GM12873 (cell line): ENCODE data around the gene BEND5.

Source experiments
- TF ChIP-seq, protein P1 (sequence below): IDR thresholded peaks from 2 replicates; pipeline ENCODE4 v1.5.1; 2012; ENCODE audit warnings: low read depth, mild to moderate bottlenecking, moderate library complexity, low read length, control low read depth; ENCODE audit not compliant: insufficient read depth; ENCODE audit errors: missing control alignments

The BEND5 gene

DNA sequence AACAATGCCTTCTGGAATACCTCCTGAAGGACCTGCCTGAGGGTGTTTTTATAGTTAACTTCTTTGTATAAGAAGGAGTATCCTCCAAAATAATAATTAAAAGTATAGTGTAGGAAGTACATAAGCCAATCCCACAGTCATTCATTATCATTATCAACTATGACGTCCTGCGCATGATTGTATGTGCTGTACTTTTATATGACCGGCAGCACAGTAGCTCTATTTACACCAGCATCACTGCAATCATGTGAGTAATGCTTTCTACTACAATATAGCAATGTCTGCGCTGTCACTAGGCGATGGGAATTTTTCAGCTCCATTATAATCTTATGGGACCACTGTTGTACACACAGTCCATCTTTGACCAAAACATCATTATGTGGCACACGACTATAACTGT lies 72.0 kb downstream of the BEND5 start:
- TF ChIP-seq, protein P1, sequence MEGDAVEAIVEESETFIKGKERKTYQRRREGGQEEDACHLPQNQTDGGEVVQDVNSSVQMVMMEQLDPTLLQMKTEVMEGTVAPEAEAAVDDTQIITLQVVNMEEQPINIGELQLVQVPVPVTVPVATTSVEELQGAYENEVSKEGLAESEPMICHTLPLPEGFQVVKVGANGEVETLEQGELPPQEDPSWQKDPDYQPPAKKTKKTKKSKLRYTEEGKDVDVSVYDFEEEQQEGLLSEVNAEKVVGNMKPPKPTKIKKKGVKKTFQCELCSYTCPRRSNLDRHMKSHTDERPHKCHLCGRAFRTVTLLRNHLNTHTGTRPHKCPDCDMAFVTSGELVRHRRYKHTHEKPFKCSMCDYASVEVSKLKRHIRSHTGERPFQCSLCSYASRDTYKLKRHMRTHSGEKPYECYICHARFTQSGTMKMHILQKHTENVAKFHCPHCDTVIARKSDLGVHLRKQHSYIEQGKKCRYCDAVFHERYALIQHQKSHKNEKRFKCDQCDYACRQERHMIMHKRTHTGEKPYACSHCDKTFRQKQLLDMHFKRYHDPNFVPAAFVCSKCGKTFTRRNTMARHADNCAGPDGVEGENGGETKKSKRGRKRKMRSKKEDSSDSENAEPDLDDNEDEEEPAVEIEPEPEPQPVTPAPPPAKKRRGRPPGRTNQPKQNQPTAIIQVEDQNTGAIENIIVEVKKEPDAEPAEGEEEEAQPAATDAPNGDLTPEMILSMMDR = no peak

DNA sequence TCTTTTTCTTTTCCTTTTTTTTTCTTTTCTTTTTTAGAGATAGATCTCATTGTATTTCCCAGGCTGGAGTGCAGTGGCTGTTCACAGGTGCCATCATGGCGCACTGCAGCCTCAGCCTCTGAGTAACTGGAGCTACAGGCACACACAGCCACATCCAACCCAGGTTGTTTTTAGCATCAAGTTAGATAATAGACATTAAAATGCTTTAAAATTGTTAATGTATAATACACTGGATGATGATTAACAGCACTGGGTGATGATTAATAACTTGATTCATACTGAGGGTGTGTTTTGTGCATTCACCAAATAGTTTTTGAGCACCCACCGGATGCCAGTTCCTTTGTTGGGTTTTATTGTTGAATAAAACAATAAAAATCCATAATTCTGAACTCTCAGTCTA lies 75.2 kb downstream of the BEND5 start:
- TF ChIP-seq, protein P1 = no peak

GRCh38 chr1:48697066-48697707 lies 79.5 kb downstream of the BEND5 start:
- TF ChIP-seq, protein P1 = peak; percentile 92

GRCh38 chr1:48695161-48695560 lies 81.5 kb downstream of the BEND5 start:
- TF ChIP-seq, protein P1 = no peak

DNA sequence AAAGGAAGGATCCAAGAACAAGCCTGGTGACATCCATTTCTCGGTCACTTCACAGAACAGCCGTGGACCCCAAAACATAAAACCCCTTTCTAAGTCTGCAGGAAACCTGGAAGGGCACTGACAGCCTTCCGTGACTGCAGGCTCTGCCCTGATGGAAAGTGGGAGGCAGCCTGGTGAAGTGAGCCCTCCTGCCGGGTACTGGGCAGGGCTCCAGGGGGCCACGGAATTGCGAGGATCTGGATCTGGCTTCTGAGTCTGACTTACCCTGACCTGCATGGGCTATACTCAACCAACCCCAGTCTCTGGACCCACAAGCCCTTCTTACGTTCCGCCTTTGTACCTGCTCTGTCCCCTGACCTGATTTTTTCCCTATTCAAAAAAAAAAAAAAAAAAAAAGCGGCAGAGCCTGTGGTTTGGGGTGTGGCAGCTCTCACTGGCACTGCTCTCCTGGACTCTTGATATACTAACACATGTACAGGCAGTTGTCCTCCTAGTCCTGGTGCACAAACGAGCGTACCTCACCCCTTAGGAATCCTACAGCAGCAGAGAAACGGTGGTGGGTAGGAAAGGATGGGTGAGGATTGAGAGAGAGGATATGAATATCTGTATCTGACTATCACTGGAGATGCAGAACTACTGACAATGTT lies 82.9 kb downstream of the BEND5 start:
- TF ChIP-seq, protein P1 = no peak

DNA sequence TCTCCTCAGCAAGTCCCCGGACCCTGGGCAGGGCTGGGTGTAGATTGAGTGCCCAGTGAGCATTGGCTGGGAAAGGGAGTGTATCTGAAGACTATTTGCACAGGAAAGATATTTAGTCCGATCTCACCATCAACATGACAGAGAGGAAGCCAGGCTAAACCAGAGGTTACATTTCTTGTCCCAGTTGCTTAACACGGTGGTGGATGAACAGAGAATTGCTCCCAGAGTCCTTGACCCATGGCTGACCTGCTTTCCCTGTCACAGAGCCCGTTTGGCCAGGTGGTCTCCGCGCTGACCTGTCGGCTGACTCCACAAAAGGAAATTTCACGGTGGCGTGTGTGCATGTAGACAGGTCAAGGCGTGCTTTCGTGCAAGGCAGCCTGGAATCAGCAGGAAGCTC lies 83.5 kb downstream of the BEND5 start:
- TF ChIP-seq, protein P1 = no peak

DNA sequence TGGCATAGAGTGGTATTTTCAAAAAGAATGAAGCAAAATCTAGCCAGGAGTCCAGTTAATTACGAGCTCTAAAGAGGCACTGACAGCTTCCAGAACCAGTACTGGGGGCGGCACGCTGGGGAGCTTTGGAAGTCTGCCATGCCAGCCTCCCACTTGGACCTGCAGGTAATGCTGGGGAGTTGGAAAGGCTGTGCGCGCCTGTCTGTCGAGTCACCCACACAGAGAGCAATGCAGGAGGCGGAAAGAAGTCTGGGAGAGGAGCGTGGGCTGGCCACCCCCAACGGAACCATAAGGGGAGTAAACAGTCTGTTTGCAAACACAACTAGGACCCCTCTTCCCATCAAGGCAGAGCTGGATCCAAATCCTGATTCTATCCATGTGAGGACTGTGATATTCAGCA lies 84.5 kb downstream of the BEND5 start:
- TF ChIP-seq, protein P1 = no peak
